NCI-H128 (cell line): Measurements from ENCODE around the gene SCAF4.
"Not testable (repeated sequence)": the region's sequence is repeated elsewhere in the genome, so short reads cannot be mapped to it uniquely, and the experiment has no call there.

Source experiments
- DNase-seq: peaks from one replicate; lab custom pipeline; 2025; ENCODE audit not compliant: unreplicated experiment; lab: John Stamatoyannopoulos, UW

The SCAF4 gene

DNA sequence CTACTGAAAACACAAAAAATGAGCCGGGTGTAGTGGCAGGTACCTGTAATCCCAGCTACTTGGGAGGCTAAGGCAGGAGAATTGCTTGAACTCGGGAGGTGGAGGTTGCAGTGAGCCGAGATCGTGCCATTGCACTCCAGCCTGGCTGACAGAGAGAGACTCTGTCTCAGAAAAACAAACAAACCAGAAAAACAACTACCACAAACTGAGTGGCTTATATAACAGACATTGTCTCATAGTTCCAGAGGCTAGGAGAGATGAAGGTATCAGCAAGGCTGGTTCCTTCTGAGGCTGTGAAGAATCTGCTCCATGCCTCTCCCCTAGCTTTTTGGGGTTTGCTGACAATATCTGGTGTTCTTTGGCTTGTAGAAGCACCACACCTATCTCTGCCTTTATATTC lies 80.4 kb downstream of the SCAF4 start:
- DNase-seq = not testable (repeated sequence)

DNA sequence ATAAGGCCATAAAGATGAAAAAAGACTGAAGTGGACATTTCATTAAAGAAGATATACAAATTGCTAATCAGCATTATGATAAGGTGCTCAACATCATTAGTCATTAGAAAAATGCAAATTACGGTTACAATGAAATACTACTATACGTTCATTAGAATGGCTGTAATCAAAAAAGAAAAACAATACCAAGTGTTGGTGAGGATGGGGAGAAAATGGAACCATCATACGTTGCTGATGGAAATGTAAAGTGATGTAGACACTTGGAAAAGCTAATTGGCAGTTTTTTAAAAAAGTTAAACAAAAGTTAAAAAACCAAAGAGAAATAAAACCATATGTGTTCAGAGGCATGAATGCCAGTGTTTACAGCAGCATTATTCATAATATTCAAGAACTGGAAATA lies 81.0 kb downstream of the SCAF4 start:
- no peak for DNase-seq

DNA sequence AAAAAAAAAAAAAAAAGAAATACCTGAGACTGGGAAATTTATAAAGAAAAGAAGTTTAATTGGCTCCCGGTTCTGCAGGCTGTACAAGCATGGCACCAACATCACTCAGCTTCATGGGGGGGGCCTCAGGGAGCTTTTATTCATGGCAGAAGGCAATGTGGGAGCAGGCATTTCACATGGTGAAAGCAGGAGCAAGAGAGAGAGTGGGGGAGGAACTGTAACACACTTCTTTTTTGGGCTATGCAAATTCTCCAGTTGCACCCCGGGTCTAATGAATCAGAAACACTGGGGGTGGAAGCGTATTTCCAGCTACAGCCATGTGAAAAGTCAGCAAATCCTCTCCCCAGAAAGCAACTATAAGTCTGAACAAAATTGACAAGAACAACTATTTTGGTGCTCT lies 84.3 kb downstream of the SCAF4 start:
- no peak for DNase-seq

DNA sequence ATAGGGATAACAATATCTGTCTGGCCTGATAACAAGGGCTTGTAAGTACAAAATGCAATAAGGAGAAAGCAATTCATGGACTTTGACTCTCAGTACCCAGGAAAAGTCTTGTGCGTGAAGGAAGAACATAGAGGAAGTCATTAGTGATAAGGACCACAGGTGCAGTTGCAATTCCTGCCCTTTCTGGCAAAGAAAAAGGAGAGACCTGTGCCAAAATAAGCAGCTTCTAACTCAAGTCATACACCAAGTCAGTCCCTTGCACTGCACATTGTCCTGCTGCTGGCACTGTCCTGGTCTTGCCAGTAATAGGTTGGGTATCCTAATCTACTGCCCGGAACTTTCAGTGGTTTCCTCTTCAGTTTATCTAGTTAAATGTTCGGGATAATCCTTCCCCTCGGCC lies 87.3 kb downstream of the SCAF4 start:
- DNase-seq = no peak

DNA sequence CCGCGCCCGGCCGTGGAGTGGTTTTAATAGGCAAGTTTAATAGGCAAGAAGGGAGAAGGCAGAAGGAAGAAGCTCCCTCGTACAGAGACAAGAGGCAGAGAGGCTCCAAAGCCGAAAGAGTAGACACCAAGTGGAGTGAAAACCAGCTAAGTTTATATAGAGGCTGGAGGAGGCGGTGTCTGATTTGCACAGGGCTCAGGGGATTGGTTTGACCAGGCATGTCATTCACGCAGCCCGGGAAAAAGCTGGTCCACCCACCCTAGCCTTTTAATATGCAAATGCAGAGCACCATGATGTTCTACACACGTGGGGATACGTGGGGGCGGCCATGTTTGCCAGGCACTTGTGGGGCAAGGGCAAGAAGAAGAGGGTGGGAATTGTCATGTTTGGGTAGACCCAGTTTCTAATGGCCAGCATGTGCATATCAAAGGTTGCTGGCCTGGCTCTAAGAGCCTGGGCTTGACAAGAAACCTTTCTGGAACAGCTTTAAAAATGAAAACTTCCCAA lies 90.4 kb downstream of the SCAF4 start:
- DNase-seq = no peak

DNA sequence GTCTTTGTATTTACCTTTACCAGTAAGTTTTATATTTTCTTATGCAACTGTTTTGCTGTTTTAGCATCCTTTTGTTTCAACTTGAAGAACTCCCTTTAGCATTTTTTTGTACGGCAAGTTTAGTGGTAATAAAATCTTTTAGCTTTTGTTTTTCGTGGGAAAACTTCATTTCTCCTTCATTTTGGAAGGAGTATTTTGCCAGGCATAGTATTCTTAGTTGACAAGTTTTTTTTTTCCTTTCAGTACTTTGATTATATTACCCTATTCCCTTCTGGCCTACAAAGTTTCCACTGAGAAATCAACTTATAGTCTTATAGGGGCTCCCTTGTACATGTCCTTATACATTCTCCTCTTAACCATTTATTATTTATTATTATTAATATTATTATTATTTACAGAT lies 95.0 kb downstream of the SCAF4 start:
- DNase-seq = no peak

DNA sequence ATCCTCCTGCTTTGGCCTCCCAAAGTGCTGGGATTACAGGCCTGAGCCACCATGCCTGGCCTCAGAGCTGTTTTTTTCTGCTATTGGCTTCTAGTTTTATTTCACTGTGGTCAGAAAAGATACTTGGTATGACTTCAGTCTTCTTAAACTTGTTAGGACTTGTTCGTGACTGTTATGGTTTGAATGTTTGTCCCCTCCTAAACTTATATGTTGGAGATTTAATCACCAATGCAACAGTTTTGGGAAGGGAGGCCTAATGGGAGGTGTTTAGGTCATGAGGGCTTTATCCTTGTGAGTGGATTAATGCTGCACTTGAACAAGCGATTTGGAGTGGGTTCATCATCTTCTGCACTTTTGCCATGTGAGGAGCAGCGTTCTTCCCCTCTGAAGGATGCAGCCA lies 96.9 kb downstream of the SCAF4 start:
- DNase-seq = no peak

DNA sequence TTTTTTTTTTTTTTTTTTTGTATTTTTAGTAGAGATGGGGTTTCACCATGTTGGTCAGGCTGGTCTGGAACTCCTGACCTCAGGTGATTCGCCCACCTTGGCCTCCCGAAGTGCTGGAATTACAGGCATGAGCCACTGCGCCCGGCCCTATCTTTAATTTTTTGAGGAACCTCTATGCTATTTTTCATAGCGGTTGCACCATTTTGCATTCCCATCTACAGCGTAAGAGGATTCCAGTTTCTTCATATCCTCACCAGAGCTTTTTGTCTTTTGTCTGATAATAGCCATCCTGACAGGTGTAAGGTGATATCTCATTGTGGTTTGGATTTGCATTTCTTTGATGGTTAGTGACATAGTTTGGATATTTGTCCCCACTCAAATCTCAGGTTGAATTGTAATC lies 100.0 kb downstream of the SCAF4 start:
- DNase-seq = not testable (repeated sequence)

DNA sequence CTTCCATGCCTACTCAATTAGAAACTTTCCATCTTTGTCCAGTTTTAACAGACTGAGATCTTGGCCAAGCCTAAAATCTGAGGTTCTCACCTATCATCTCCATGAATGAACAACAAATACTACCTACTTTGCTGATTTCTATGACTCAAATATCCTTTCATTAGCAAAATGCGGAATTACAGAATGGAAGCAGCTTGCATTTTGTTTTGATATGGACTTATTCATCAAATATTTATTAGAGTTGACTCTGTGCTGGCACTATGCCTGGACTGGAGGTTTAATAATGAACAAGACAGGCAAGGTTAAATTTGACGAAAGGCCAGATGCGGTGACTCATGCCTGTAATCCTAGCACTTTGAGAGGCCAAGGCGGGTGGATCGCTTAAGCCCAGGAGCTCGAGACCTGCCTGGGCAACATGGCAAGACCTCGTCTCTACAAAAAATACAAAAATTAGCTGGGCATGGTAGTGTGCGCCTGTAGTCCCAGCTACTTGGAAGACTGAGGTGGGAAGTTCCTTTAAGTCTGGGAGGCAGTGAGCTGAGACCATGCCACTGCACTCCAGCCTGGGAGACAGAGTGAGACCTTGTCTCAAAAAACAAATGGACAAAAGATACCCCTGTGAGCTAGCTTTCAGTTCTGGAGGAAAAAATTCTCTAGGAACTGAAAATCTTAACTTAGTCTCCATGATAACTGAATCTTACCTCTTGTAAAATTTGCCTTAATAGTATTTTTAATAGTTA lies 101.8 kb downstream of the SCAF4 start:
- DNase-seq = no peak

DNA sequence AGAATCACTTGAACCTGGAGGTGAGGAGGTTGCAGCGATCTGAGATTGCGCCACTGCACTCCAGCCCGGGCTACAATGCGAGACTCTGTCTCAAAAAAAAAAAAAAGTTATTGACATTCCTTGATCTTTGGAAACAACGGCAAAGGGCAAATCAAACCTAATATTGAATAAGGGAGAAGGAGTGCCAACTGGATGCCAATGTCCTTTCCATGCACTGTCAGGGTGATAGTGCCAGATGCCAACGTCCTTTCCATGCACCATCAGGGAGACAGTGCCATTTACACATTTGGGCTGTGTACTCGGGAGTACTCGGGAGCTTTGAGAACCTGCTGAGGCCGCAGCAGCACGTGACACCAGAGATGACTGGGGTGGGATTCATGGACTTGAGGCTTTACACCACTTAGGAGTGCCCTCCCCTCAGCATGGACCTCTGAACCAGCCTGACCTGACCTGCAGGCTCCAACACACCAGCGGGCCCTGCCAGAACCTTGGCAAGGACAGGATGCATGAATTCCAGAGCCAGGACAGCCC lies 106.9 kb downstream of the SCAF4 start:
- no peak for DNase-seq

DNA sequence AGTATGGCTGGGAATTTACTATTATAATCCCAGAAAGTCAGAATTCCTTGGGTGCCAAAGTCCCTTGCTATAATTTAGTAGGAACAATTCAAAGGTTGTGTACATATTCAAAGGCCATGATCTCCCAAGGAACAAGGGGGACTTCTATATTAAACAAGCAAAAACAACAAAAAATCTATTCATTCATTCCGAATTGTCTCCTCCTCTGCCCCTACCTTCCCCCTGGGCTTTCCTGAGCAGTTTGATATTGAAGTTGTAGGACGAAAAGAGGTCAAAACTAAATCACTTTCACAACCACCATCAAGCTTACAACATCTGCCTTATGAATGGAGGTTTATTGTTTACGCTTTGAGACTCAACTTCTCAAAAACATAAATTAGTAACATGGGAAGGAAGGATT lies 107.7 kb downstream of the SCAF4 start:
- DNase-seq = no peak

DNA sequence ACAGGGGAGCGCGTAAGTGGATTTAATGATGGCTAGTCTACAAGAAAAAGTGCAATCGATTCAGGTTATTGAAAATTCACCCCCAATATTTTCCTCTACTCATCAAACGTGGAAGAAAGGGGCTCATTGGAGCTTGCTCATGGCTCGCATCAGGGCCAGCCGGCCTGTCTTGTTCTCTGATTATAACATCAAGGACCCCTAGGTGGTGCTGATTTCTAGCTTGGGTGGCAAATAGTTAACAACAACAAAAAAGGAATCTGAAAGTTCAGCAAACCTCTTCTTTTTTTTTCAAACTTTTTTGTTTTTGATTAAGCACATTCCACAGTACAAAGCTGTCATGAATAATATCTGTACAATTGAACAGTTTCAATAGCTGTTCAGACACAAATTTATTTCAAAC lies 108.3 kb downstream of the SCAF4 start:
- DNase-seq = no peak

DNA sequence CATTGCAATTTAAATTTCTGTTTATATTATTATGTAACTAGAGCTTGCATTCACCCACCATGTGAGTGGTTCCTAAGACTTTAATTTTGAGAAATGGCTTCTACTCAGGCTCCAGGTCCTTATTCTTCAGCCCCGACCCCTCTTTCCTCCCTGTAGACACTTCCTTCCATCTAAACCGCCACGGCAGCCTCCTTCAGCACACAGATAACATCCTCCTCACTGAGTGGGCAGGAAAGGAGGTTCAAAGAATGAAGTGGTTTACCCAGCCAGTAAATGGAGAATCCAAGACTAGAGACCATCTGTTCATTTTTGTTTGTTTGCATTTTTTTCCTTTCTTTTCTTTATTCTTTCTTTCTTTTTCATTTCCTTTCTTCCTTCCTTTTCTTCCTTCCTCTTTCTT lies 109.5 kb downstream of the SCAF4 start:
- DNase-seq = no peak
